ELF-1 (cell line): ENCODE measurements around the gene DDX19B.

Experiments
- DNase-seq: peaks from one replicate; pipeline ENCODE4 v3.0.0-alpha.2; 2016; ENCODE audit warnings: low read depth, low spot score

DDX19B gene

DNA sequence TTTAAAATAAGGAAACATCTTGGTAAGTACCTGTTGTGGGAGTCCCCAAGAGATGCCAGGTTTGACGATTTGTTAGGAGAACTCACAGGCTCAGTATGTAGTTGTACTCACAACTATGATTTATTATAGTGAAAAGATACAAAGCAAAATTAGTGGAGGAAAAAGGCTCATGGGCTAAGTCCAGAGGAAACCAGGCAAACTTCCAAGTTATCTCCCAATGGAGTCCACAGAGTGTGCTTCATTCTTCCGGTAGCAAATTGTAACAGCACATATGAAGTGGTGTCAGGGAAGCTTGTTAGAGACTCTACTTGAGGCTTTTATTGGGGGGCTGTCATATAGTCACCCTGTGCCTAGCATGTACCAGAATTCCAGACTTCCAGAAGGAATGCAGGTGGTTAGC is 50.0 kb downstream of the DDX19B start:
- no peak for DNase-seq

DNA sequence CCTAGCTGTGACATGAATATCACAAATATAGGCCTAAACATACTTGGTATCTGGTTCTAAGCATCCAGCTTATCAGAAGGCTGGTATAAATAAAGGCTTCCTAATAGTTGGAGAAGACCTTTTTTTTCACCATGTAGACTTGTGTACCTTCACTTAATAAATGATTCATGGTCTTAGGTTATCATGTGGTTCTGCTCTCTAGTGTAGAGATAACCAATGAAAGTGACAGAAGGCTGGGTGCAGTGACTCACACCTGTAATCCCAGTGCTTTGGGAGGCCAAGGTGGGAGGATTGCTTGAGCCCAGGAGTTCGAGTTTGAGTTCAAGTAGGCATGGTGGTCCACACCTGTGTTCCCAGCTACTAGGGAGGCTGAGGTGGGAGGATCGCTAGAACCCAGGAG is 50.8 kb downstream of the DDX19B start:
- no peak for DNase-seq

DNA sequence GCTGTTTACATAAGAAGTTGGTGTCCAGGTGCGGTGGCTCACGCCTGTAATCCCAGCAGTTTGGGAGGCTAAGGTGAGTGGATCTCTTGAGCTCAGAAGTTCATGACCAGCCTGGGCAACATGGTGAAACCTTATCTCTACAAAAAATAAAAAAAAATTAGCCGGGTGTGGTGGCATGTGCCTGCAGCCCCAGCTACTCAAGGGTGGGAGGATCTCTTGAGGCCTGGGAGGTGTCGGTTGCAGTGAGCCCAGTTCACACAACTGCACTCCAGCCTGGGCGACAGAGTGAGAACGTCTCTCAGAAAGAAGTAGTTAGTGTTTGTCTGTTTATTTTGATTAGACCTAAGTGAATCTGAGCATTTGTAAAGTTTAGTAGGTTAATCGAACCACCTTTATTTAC is 60.6 kb downstream of the DDX19B start:
- DNase-seq, result no peak

DNA sequence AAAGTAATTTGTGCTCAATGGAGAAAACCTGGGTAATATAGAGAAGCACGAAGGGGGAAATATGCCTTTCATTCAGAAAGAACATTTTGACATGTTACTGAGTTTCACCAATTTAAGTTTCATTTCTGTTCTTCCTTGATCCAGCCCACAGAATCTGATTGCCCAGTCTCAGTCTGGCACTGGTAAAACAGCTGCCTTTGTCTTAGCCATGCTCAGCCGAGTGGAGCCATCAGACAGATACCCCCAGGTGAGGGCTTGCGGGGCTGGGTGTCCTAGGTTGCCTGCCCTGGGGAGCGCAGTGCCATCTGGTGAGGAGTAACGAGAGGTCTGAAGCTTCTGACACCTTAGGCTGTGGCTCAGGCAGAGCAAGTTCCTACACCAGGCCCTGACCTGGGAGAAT is 65.4 kb downstream of the DDX19B start:
- no peak for DNase-seq

DNA sequence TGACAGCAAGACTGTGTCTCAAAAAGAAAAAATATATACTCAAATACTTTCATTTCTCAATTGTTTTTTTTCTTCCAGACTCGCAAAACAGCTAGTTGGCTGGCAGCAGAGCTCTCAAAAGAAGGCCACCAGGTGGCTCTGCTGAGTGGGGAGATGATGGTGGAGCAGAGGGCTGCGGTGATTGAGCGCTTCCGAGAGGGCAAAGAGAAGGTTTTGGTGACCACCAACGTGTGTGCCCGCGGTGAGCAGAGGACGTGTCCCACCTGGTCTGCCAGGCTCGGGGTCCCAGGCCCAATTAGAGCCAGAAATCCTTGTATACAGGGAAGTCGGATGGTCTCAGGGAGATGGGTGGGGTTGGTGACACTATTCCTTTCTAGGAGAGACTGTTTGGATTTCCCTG is 71.2 kb downstream of the DDX19B start:
- DNase-seq, result peak; percentile 45

DNA sequence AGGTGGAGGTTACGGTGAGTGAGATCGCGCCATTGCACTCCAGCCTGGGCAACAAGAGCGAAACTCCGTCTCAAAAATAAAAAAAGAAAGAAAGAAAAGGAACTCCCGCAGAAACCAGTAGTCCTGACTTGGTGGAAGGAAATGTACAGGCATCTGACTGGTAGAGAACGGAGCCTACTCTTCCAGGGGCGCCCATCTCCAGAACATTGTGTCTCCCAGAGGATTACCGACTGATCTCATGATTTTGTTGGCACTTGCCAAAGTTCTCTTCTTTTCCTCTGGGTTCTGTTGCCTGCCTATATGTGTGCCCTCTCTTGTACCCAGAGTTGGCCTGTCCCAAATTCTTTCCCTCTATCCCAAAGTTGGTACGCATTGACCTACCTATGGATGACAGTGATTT is 71.9 kb downstream of the DDX19B start:
- no peak for DNase-seq

DNA sequence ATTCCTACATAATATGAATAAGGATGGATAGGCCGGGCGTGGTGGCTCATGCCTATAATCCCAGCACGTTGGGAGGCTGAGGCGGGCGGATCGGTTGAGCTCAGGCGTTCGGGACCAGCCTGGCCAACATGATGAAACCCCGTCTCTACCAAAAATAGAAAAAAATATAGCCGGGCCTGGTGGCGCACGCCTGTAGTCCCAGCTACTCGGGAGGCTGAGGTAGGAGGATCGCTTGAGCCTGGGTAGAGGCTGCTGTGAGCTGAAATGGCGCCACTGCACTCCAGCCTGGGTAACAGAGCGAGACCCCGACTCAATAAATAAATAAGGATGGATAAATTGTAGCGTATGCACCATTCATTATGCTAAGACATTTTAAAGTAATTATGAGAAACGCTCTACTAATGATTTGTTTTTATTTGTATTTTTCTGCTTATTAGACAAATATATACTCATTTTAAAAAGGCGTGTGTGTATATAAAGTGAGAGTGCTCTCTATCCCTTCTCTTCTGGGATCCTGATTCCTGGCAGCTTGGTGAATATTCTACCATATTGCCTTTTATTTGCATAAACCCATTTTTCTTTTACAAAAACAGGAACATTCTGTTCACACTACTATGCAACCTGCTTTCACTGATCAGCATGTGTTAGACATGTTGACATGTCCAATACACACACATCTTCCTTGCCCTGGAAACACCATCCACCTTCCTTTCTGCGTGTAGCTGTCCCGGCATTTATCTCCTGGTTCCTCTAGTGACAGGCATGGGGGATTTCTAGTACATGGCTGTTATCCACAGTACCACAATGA is 74.1 kb downstream of the DDX19B start:
- DNase-seq, result no peak

DNA sequence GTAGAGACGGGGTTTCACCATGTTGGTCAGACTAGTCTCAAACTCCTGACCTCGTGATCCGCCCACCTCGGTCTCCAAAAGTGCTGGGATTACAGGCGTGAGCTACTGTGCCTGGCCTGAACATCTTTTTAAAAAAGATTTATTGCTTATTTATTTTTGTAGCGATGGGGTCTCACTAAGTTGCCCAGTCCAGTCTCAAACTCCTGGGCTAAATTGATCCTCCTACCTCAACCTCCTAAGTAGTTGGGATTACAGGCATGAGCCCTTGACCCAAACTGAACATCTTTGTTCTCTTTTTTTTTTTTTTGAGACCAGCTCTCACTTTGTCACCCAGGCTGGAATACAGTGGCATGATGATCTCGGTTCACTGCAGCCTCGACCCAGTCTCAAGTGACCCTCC is 75.2 kb downstream of the DDX19B start:
- no peak for DNase-seq

DNA sequence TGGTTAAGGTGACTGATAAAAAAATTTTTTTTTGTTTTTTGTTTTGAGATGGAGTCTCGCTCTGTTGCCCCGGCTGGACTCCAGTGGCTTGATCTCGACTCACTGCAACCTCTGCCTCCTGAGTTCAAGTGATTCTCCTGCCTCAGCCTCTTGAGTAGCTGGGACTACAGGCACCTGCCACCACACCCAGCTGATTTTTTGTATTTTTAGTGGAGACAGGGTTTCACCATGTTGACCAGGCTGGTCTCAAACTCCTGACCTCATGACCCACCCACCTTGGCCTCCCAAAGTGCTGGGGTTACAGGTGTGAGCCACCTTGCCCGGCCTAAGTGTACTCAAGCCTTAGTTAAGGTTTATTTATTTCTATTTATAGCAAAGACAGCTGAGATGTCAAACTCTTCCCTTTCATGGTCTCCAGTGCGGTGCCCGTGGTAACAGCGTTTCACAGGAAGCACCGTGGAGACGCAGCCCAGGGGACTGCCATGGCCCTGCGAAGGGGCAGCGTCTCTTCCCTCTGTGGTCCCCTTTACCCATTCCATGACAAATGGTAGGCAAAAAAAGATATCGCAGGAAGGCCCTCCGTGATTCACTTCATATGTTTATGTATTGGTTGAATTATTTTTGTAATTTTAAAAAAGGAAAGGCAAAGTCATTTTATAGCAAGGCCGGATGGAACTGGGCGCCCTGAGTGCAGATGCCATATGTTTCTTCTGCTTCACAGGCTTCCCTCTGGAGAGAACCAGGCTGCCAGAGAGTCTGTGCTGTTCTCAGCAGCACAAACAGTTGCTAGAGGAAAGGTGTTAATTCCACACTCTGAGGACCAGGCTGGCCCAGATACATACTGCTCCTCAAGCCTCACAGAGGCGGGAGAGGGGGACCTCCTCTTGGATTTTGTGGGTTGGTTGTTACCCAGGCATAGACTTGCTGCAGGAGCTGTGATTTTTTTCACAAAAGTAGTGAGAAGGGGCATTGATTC is 76.9 kb downstream of the DDX19B start:
- no peak for DNase-seq

DNA sequence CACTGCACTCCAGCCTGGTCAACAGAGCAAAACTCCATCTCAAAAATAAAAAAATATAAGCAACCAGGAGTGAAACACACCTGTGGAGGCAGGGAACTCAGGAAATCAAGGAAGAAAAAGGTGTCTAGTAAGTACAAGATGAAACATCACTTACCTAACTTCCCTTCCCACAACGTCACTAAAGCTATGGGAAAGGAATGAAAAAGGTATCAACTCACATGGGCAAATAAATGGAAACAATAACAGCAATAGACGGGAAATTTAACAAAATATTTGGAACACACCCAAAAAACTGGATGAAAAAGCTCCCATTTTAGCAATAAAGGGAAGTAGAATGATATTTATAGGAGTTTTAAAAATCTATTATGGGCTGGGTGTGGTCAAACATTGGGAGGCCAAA is 78.8 kb downstream of the DDX19B start:
- DNase-seq, result no peak

DNA sequence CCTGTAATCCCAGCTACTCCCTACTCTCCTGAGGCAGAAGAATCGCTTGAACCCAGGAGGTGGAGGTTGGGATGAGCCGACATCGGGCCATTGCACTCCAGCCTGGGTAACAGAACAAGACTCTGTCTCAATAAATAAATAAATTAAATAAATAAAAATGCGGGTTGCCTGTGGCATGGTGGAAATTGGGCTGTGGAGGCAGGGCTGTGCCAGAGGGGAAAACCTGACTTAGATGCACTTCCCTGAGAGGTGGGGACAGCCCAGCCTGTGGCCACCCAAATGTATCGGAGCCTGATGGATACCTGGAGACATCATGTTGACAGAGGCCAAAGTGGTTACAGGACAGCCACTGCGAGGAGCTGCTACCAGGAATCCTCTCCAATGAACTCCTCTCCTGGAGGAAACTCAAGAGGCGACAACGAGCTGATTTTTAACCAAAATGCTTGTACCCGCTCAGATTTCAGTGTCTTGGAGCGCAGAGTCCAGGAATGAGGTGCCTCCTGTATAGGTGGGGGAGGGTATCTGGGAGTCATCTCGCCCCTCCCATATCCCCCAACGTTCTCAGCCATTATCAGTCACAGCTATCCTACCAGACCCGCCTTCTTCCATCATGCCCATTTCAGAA is 80.0 kb downstream of the DDX19B start:
- no peak for DNase-seq

DNA sequence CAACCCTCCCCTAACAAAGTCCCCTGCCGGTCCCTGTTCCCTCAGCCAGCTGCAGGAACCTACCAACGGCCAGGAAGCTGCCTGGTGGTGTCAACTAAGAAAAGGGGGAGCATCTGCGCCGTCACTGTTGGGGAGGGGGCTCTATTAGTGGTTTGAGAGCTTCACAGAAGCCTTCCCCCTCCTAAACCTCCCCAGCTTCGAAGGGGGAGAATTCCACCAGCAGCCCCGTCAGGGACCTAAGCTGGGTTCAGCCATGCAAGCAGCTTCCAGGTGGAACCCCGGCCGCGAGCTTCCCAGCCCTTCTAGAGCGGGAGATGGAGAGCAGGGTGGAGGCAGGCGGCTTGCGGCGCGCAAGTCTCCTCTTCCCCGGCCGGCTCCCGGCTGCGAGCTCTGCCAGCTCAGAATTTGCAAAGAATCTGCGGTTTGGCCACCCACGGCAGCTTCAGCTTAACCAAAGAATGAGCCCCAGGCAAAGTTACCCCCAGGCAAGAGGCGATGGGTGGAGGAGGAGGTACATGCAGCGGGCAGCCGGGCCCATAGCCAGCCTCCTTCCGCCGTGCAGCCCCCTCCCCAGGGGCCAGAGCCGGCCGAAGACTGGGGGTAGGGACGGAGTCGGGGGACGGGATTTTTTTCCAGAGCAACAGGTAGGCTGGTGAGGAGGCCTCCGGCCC is 81.4 kb downstream of the DDX19B start:
- peak; percentile 94 for DNase-seq

DNA sequence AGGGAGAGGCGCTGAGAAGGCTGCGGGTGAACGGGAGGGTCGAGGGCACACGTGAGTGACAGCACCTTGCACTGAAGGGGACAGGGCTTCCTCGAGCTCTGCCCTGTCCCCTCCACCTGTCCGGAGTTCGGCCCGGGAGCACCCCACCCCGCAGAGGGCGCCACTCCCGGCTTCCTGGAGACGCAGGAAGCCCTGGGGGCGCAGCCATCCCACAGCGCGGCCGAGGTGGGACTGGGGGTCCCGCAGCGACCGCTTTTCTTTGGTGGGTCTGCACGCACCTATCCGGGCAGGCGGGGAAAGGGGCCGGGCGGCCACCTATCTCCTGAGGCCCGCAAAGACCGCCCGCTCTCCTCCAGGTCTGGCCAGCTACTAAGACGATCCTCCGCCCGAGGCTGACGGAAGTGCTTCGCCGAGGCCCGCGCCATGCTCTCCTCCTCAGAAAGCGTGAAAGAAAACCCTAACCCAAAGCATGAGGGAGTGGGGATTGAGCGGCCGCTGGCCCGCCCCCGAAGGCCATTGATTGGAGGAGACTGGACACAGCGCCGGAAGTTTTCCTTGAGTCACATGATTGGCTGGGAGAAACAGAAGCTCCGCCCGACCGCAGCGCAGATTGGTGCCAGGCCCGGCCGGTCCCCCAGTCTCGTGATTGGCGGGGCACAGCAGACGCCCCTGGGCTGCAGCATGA is 82.1 kb downstream of the DDX19B start:
- DNase-seq, result peak; percentile 99

DNA sequence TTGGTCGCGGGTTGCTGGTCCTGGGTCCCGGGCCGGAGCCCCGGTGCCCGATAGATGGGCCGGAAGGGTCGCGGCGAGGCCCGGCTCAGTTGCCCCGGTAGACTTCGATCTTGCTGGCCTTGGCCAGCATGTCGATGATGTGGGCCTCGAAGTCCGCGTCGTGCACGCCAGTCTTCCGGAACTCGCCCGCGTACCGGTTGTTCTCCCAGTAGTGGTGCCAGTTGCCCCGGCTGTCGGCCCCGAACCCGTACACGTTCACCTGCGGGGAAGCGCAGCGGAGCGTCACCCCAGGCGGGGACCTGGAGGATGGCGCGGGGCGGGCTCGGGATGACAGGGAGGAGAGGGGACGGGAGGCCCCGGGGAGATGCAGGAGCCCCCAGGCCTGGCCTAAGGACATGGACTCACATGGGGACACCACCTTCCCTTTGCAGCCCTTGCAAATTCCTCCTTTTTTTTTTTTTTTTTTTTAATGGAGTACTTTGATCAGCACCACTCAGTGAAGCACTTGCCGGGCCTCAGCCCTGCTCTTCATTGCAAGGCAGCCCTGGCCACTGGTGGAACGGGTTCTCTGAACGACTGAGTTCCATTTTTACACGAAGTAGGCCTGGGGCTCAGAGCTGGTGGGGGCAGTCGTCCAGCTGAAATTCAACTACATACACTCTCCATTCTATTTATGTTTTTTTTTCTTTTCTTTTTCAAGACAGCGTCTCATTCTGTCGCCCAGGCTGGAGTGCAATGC is 82.8 kb downstream of the DDX19B start:
- DNase-seq, result no peak

DNA sequence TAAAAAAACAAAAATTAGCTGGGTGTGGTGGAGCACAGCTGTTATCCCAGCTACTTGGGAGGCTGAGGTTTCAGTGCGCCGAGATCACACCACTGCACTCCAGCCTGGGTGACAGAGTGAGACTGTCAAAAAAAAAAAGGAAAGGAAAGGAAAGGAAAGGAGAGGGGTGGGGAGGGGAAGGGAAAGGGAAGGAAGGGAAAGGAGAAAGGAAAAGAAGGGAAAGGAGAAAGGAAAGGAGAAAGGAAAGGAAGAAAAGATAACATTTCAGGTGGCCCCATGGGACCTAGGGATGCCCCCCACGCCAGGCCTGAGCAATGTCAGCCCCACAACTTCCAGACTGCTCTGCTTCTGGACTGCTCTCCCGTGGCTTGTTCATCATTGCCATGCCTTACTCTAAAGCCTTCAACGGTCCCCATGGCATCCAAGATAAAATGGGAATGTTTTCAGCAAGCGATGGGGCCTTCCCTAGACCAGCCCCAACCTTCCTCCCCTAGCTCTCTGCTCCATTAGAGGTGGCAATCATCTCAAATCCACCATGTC is 84.5 kb downstream of the DDX19B start:
- no peak for DNase-seq
